Stimulated activated CD8-positive, alpha-beta memory T cell treated with anti-CD3 and anti-CD28 coated beads, Interleukin-4, amount 100 ng/mL, for 48 hours (primary cell): ENCODE measurements around the gene LMOD2.

Experiments
- DNase-seq: peaks from one replicate; pipeline ENCODE4 v3.0.0-alpha.2; 2020

The LMOD2 gene

DNA sequence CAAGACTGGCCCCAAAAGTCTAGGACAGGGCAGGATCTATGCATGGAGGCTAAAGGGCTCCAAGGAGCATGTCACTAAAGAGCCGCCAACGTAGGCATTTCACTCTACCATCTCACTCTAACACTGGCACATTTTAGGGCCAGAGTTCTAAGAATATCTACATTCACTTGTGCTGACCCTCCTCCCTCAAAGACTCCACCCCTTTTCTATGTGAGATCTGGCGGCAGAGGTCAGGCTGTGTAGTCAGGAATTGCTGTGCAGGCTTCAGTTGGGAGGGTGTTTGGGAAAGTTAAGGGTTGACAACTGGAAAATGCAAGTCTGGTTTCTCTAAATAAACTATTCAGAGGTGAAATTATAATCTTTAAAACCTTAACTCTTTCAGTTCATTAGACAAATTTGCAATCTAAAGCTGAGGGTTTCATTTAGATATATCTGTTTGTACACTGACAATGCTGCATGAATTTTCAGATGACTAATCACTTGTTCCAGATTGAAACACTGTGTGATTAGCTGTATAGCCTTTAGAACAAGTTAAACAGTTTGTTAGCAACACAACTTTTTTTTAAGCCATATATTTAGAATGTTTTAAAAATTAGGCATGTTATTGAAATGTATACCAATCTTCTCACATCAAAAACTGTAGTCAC lies 18.2 kb downstream of the LMOD2 start:
- no peak for DNase-seq

DNA sequence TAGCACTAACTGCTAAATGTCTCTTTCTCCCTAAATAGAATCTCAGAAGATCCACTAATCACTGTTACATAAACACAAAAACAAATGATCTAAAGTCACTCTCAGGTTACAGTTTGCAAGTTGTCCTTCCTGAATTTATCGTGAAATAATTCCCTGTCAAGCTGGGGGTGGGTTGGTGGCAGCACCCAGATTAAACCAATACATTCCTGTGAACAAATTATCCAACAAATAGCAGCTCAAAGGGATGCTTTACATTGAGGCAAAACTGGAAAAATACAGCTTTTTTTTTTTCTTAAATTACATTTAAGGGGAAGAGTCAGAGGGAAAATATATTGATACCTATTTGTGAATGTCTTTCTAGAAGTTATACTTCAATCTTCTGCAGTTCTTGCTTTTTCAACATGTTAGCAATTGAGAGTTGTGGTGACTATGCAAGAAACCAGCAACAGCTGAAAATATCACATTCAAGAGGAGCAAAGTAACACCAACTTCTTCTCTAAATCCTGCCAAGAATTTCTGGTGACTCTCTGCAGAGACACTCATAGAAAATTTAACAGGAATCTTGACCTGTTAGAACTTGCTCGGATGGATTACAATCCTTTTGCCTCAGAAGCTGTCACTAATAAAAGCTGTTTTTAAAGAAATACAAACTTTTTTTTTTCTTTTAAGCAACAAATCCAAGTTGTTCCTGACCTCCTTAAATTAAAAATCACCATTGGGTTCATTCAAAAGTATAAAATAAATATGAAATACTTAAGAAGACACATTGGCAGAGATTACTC lies 18.9 kb downstream of the LMOD2 start:
- no peak for DNase-seq

DNA sequence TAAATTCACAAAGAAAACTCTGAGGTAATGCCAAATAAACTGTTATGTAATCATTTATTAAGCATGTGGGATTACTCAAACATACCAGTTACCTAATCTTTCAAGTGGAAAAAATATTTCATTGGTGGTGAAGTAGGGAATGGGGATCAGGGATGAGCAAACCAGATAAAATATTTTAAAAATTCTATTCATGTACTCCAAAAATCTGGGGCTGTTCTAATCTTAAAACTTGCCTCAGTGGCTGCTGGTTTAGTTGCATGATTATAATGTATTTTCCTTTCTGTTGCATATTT lies 19.5 kb downstream of the LMOD2 start:
- DNase-seq = no peak

DNA sequence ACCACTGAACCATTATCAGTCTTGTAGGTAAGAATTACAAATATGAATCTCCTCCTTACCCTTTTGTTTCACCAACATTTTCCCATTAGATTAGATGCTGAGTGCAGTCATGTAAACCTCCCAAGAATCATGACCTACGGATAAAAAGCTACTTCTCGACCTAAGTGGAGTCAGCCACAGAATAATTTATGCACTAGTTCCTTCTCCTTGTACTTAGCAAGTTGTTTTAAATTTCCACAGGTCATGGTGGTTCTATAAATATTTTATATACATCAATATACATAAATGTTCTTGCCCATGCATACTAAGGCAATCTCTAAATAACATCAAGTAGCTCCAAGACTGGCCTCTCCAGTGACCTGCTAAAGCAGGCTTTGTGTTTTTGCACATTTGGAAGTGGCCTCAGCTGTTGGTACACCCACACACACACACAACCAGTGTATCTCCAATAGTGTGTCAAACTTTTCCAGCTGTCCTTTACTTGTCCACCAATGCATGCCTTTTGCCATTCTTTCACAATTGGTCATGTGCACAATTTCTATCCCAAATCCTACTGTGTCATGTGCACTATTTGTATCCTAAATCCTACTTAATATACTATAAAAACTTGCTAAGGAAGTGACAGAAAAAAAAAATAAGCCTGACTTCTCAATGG lies 21.5 kb downstream of the LMOD2 start:
- no peak for DNase-seq

DNA sequence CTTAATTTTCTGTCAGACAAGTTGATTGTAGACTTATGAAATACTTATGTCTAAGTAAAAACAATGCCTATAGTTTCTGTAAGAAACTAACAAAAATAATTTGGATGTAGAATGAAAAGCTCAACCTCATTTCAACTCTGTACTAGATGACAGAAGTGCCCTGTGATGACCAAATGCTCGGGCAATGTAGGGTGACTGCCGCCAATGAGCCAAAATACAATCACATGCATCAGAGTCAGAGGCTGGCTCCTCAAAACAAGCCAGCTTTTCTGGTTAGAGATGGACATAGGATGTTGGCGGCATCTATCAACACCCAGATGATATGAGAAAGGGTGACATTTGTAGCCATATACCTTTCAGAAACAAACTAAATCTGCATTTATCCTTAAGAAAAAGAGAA lies 23.9 kb downstream of the LMOD2 start:
- DNase-seq = no peak

DNA sequence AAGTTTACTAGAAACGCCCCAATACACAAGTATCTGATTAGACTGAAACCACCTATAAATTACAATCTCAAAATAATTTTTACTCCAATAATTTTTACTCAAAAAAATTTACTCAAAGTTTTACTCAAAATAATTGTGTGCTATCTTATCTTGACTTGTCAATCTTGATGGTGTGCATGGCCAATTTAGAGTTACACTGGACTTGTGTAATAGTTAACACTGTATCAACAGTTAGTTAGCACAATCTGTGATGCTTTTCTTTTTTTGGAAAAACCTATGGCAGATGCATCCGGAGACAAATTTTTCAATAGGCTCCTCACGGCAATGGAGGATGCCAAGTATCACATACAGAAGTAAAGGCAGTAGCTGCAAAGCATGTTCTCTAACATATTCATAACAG lies 24.9 kb downstream of the LMOD2 start:
- no peak for DNase-seq

DNA sequence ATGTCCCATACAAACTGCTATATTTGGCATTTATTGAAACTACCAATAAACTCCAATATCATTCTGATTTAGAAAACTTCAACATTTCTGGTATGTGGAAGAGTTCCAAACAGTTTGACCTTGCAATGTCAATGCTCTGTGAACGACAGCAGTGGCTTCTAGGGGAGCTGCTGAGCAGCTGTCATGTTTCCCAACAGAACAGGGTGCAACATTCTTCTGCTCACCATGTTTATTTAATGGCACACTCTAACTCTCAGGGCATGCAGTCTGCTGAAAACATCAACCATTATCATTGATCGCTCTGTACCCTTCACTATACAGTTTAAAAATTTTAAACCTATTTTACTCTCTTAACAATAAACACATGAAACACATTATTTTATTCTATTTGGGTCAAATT lies 25.9 kb downstream of the LMOD2 start:
- no peak for DNase-seq

DNA sequence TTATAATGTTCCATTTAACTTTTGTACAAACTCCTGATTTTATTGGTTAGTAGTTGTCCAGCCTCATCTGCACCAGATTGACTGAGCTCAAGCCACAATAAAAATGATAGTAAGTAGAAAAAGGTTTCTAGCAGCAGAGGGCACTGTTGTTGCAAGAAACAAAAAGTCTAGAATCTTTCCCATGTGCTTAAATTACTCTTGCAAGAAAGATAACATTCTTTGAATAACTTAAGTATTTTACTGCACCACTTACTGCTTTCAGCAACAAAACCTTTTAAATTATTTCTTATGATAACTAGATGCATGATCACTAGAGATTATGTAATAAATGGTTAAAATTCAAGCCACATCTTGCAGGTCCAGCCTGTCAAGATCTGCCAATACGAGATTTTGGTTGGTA lies 27.0 kb downstream of the LMOD2 start:
- DNase-seq = no peak

DNA sequence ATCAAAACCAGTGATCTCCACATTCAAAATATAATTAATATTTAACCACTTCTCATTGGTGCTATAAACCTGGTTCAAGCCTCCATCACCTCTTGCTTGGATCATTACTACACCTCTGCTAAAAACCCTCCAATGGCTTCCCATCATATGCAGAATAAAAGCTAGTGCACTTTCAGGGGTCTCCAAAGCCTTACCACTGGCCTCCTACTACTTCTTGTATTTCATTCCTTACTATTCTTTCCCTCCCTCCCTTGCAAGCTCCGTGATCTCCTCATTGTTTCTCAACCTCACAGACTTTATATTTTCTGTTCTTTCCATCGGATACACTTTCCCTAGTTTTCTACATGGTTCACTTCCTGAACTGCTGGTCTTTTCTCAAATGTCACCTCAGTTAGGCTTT lies 31.5 kb downstream of the LMOD2 start:
- no peak for DNase-seq

DNA sequence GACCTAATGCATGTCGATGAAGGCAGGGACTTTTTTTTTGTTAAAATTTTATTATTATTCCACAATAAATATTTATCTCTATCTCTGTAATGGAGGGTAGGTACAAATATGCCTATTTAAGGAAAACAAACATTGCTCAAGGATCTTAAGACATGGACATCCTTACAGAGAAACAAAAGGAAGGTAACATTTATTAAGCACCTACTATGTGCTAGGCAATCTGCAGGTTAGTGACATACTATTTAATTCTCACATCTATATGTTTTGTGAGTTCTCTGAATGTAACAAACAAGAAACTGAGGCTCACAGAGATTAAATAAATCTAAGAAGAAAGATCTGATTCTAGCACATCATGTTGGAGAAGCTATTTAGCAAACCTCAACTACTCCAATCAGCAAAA lies 32.1 kb downstream of the LMOD2 start:
- DNase-seq = no peak

DNA sequence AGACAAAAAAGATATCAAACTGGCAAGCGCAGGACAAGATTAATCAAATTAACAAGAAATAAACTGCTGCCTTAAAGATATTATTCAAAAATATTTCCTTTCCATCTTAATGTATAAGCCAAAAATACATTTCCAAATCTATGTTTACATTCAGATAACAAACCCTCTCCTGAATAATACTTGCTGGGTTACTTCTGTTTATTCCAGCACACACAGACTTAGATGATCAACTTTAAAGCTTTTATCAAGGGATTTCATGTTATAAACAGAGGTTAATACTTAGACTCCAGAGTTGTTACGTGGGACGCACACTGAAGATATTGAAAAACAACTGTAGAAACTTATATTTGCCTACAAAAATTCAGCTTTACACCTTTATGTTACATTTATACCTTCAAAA lies 33.6 kb downstream of the LMOD2 start:
- DNase-seq = no peak

DNA sequence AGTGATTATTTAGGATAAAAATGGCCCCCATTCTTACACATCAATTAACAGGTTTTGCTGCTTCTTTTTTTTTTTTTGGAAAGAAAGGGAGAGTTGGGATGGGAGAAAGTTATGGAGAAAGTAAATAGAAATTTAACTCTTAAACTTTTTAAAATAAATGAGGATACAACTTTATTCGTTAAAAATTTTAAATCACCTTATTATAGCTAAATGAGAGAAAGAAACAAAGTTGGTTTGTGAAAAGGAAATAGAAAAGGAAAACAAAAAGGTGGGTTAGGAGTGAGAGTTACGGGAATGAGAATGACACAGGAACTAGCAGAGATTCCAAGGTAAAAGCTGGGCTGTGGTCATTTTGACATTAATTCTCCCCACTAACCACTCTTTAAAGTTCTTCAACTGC lies 34.9 kb downstream of the LMOD2 start:
- no peak for DNase-seq

DNA sequence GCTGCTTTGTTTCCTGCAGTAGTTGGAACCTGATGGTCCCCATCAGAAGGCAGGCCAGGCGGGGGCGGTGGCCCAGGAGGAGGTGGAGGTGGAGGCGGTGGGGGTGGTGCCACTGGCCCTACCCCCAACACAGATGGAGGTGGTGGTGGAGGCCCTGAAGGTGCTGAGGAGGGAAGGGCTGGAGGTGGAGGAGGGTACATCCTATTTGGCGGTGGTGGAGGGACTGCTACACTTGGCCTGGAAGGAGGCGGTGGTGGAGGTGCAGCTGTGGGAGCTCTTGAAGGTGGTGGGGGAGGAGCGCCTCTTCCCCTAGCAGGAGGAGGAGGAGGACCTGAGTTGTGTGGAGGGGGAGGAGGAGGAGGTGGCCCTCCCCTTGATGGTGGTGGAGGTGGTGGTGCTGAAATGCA lies 36.8 kb downstream of the LMOD2 start:
- no peak for DNase-seq

DNA sequence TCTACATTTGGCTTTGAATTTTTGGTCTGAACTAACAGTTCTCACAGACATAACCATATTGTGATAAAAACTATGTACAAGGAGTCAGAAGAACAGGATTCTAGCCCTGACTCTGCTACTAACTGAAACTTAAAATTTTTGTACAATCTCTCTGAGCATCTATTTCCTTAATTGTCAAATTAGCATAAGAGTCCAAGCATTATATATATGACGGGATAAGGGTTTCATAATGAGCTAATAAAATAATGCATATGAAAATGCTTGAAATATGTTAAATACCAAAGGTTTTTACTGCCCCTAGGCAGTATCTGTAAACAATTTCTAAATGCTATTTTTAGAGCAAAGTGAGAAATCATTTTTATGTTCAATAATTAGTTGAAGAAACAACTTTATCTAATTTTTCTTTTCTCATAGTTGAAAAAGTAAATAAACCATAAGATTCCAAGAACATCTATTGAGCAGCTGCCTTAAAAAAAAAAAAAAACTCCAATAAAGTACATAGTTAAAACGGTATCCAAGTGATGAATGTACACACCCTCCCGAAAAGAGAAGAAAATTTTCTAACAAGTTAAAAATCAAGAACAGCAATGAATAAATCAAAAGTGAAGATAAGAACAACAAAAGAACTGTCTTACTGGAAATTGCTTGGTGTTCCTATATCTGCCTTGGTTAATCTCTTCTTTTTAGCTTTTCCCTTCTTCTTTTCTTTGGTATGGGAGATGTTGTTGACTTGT lies 40.4 kb downstream of the LMOD2 start:
- no peak for DNase-seq

DNA sequence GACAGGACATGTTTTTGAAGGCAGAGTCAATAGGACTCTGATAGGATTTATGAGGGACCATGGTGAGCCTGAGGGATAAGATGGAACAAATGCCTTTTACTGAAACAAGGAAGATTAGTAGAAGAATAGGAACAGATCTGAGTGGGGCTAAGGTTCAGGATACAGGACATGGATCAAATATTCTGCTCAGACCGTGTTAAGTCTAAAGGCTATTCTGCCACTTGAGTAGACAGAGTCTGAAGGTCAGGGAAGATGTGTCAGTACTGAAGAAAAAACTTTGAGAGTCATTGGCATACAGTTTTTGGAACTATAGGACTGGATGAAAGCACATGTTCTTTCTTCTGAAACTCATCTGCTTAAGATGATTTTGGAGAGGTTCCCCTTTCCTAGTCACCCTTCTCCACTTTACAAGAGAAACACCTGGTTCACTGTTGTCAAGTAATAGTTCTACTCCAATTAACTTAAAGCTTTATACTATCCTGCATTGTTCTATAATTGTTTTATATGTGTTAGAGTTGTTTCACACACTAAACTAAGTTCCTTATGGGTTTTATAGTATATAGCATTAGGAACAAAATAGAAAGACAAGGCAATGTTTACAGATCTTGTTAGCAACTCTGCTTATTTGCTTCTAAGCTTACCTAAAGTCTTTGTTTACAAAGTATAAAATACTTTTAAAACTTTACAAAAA lies 49.7 kb downstream of the LMOD2 start:
- DNase-seq = no peak

DNA sequence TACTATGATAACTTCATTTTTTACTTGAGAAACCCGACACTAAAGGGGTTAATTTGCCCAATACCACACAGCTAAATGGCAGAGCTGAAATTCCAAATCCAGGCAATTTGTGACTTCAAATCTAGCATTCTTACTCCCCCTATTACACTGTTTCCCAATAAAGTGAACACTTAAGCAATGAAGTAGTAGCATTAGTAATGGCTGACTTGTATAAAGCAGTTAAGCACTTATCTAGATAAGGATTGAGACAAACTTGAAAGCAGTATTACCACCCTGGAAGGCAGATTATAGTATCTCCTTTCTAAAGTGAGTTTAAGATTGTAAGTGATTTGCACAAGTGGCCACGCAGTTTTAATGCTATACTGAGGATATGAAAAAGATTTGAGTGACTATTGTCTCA lies 53.9 kb downstream of the LMOD2 start:
- no peak for DNase-seq

DNA sequence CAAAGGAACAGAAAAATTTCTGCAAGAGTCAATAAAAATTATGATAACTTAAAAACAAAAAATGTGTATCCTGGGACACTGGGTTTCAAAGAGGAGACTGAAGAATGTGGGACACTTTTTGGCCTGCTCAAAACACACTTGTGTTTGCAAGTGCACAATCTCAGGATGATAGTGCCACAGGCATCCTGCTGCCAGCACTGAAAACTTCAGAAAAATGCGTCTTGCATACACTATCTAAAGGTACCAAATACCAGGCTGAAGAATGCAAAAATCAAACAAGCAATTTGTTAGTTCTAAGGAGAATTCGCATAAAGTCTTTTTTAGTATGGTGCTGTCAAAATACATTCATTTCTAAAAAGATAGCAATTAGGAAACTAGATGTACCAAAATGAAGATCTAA lies 55.0 kb downstream of the LMOD2 start:
- DNase-seq = no peak

DNA sequence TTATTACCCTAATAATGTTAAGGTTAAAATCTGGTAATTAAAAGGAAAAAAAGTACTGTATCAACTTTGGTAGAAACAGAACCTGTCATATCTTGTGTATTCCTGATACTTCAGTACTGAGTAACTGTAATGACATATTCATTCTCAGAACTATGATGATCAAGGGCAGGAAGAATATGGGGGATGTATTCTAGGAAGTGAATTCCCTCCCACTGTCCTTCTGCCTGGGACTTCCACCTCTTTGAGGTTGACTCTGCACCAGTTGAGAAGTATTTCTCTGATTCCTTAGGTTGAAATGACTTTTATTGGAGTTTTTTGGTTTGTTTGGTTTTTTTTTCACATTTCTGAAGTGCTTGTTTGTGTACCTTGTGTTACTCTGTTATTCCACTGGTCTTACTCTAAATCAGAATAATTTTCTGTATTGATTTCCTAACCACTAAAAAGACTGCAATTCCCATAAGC lies 56.2 kb downstream of the LMOD2 start:
- DNase-seq = no peak

DNA sequence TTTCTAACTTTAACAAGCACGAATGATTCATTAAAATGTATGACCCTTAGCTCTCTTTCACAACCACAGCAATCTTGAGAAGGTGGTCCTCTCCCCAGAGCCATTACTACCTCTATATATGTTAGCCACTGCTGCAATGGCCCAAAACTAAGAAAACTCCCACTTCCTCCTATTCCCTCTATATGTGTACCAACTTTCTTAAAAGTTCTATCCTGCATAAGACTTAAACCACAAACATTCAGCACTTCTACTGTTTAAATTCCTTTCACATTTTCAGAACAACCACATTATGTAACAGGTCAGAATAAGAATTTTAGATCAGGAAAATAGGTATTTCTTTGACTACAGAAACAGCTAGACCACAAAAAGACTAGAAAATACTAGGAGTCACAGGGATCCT lies 57.0 kb downstream of the LMOD2 start:
- no peak for DNase-seq
